ENCODE measurements around the gene ARMH3. TPM values are rescaled to one million over a fixed set of nuclear protein-coding genes. Genes with fewer than 3 reads are reported as not detected.
A peak's percentile ranks its signal among the peaks of the same experiment; 100 is the strongest.
"Not testable (repeated sequence)": the region's sequence is repeated elsewhere in the genome, so short reads cannot be mapped to it uniquely, and the experiment has no call there.

ARMH3 gene
- total RNA-seq, 1 experiment from 2014 or later, result 9.7 TPM

- H4K20me1 ChIP-seq (ENCODE audit: low read length), result no peaks in the 10 kb centered on the region
- H3K4me2 ChIP-seq (ENCODE audit: low read length), result peak within 1 kb of the TSS; percentile 99
- H3K9ac ChIP-seq (ENCODE audit: low read length), result peak within 1 kb of the TSS; percentile 96
- no peaks in the 10 kb centered on the region for H3F3A ChIP-seq (ENCODE audit: low read length, unreplicated experiment)
- H3K4me1 ChIP-seq (ENCODE audit: insufficient read depth, low read length), result peaks cover 10% of the 10 kb centered on the region; the same call in 1 of the 2 replicates
- ATAC-seq (peak; percentile 96), DNase-seq (peak; percentile 90)
- BruUV-seq (replicated peaks), result TSS peak; percentile 29
- H3K9me2 ChIP-seq (replicated peaks; ENCODE audit: low read length), result no peaks in the 10 kb centered on the region
- H3K27ac ChIP-seq (ENCODE audit: low read length), result peak within 1 kb of the TSS; percentile 32; the same call in 1 of the 2 replicates
- H3K9me3 ChIP-seq (ENCODE audit: low read length), result no peaks in the 10 kb centered on the region
- no peaks in the 10 kb centered on the region for H3K36me3 ChIP-seq (ENCODE audit: low read depth, low read length)
- H3K79me2 ChIP-seq (ENCODE audit: low read length), result peaks cover 36% of the 10 kb centered on the region
- no peaks in the 10 kb centered on the region for H3K27me3 ChIP-seq (ENCODE audit: low read length)
- ChIA-PET POLR2A (ENCODE audit: unreplicated experiment) (interaction anchor here (0.6 kb wide), 1 partner anchor 58 kb away, joined by 3 read pairs; no protein-coding TSS in a partner anchor), CTCF (no interaction called here)
- TF ChIP-seq EZH2phosphoT487 (IDR thresholded peaks at IDR 0.05; ENCODE audit: borderline replicate concordance, low read length) (no peak), CTCF (conservative IDR thresholded peaks at IDR 0.05; ENCODE audit: low read depth, low read length) (peak; percentile 38; the same call in 1 of the 2 replicates), EZH2 (IDR thresholded peaks at IDR 0.05; ENCODE audit: low read length, unreplicated experiment) (no peak)
- peak within 1 kb of the TSS; percentile 84 for H3K4me3 ChIP-seq (ENCODE audit: low read length)
- peak within 1 kb of the TSS; percentile 69 for H2AFZ ChIP-seq (ENCODE audit: low read length)
- intact Hi-C loops (cut with micrococcal nuclease), result no loop called here
Observed at GRCh38 chr10:102064868-102065560, 9.0 kb upstream of the ARMH3 start, which contains the start of gene HPS6. Gene HPS6 (plus strand): TSS chr10:102065349. CDS start chr10:102065475, 126 bp downstream.

GRCh38 chr10:102064503-102064867, 8.5 kb upstream of the ARMH3 start:
- ATAC-seq, result no peak
- Histone ChIP-seq H4K20me1 (ENCODE audit: low read length) (no peaks in the 10 kb centered on the region), H2AFZ (ENCODE audit: low read length) (peak overlapping the region; percentile 69; the same call in 1 of the 2 replicates), H3K27me3 (ENCODE audit: low read length) (no peaks in the 10 kb centered on the region), H3K27ac (ENCODE audit: low read length) (no peak overlapping the region), H3K4me2 (ENCODE audit: low read length) (peak overlapping the region; percentile 99), H3K4me3 (ENCODE audit: low read length) (peak overlapping the region; percentile 84), H3F3A (ENCODE audit: low read length, unreplicated experiment) (no peaks in the 10 kb centered on the region), H3K4me1 (ENCODE audit: insufficient read depth, low read length) (peaks cover 10% of the 10 kb centered on the region; the same call in 1 of the 2 replicates), H3K9me2 (replicated peaks; ENCODE audit: low read length) (no peaks in the 10 kb centered on the region), H3K36me3 (ENCODE audit: low read depth, low read length) (no peaks in the 10 kb centered on the region), H3K79me2 (ENCODE audit: low read length) (peaks cover 36% of the 10 kb centered on the region), H3K9ac (ENCODE audit: low read length) (peak overlapping the region; percentile 96), H3K9me3 (ENCODE audit: low read length) (no peaks in the 10 kb centered on the region)
- intact Hi-C loops (cut with micrococcal nuclease), result no loop called here
- ChIA-PET POLR2A (ENCODE audit: unreplicated experiment) (no interaction called here), CTCF (no interaction called here)
- no peak for DNase-seq
- BruUV-seq (replicated peaks), result no TSS peak
- TF ChIP-seq EZH2phosphoT487 (IDR thresholded peaks at IDR 0.05; ENCODE audit: borderline replicate concordance, low read length) (no peak), EZH2 (IDR thresholded peaks at IDR 0.05; ENCODE audit: low read length, unreplicated experiment) (no peak), CTCF (conservative IDR thresholded peaks at IDR 0.05; ENCODE audit: low read depth, low read length) (no peak)

GRCh38 chr10:102059987-102060386, 4.0 kb upstream of the ARMH3 start:
- no peaks in the 10 kb centered on the region for H3K9me2 ChIP-seq (replicated peaks; ENCODE audit: low read length)
- H3K27ac ChIP-seq (ENCODE audit: low read length), result no peak overlapping the region
- no peak overlapping the region for H3K4me3 ChIP-seq (ENCODE audit: low read length)
- H3K9me3 ChIP-seq (ENCODE audit: low read length), result no peaks in the 10 kb centered on the region
- H3F3A ChIP-seq (ENCODE audit: low read length, unreplicated experiment), result no peaks in the 10 kb centered on the region
- H3K27me3 ChIP-seq (ENCODE audit: low read length), result no peaks in the 10 kb centered on the region
- H3K79me2 ChIP-seq (ENCODE audit: low read length), result peaks cover 6% of the 10 kb centered on the region
- TF ChIP-seq EZH2 (IDR thresholded peaks at IDR 0.05; ENCODE audit: low read length, unreplicated experiment), result no peak
- no peaks in the 10 kb centered on the region for H3K36me3 ChIP-seq (ENCODE audit: low read depth, low read length)
- DNase-seq, result no peak
- intact Hi-C loops (cut with micrococcal nuclease), result no loop called here
- no peak overlapping the region for H3K9ac ChIP-seq (ENCODE audit: low read length)
- no peak for ATAC-seq
- H2AFZ ChIP-seq (ENCODE audit: low read length), result no peak overlapping the region
- ChIA-PET CTCF (no interaction called here), POLR2A (ENCODE audit: unreplicated experiment) (no interaction called here)
- no TSS peak for BruUV-seq (replicated peaks)
- no peaks in the 10 kb centered on the region for H4K20me1 ChIP-seq (ENCODE audit: low read length)
- H3K4me2 ChIP-seq (ENCODE audit: low read length), result no peak overlapping the region
- H3K4me1 ChIP-seq (ENCODE audit: insufficient read depth, low read length), result no peaks in the 10 kb centered on the region

GRCh38 chr10:102054881-102055646, 909 bp downstream of the ARMH3 start:
- DNase-seq; H4K20me1 ChIP-seq (ENCODE audit: low read length); H3K9me3 ChIP-seq (ENCODE audit: low read length); H3K36me3 ChIP-seq (ENCODE audit: low read depth, low read length); H3K4me1 ChIP-seq (ENCODE audit: insufficient read depth, low read length); H3K9me2 ChIP-seq (replicated peaks; ENCODE audit: low read length); H3K27me3 ChIP-seq (ENCODE audit: low read length); H3F3A ChIP-seq (ENCODE audit: low read length, unreplicated experiment); intact Hi-C loops (cut with micrococcal nuclease); BruUV-seq (replicated peaks): not testable (repeated sequence)
- POLR2A ChIA-PET (ENCODE audit: unreplicated experiment), result interaction anchor here (0.6 kb wide), 2 partner anchors 11 to 340 kb away, joined by 4 to 10 read pairs; no protein-coding TSS in a partner anchor
- ATAC-seq, result peak; percentile 41
- CTCF ChIA-PET, result interaction anchor here (0.7 kb wide), 1 partner anchor 15 kb away, joined by 6 read pairs; no protein-coding TSS in a partner anchor
- peak overlapping the region; percentile 94 for H2AFZ ChIP-seq (ENCODE audit: low read length)
- peak overlapping the region; percentile 82 for H3K9ac ChIP-seq (ENCODE audit: low read length)
- H3K27ac ChIP-seq (ENCODE audit: low read length), result peak overlapping the region; percentile 34; the same call in 1 of the 2 replicates
- H3K4me2 ChIP-seq (ENCODE audit: low read length), result peak overlapping the region; percentile 87
- H3K4me3 ChIP-seq (ENCODE audit: low read length), result peak overlapping the region; percentile 97
- H3K79me2 ChIP-seq (ENCODE audit: low read length), result peaks cover 46% of the 10 kb centered on the region

Measured in PC-3 (cell line).